NCI-H226 (cell line): Measurements from ENCODE around the gene NFIB.

Source experiments
- DNase-seq: peaks from one replicate; pipeline ENCODE4 v3.0.0-alpha.2; 2015

NFIB gene

DNA sequence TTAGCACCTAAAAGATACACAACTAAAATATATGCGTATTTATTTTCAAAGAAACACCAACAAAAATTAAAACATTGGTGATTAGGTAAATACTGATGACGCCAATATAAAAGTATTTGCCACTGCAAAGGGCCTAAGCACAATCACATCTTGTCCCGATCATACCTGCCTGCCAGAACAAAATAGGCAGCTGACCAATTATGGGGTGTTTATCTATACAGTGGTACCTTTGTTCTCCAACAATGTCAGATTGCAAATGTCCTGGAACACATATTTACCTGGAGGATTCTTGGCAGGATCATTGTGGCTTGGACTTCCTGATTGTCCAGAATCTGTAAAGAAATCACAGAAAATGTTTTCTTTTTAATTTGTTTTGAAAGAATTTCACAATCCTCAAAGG lies 134.5 kb downstream of the NFIB start:
- DNase-seq = no peak

DNA sequence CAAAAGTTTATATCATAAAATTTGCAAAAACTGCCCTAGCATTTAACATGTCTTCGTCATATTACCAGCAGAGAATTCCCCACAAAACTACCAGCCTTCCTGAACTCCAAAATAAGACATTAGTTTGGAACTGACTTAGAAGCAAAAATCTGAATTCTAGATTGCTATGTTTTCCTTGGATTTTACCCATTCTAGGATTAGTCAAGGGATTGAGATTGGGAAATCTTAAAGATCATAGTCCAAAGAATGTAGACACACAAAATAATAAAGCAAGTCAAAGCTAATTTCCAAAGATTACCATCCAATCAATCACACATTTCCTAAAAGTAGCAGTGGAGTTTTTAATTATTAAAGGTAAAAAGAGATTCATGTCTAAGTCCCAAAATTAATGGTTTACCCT lies 138.2 kb downstream of the NFIB start:
- DNase-seq = no peak

DNA sequence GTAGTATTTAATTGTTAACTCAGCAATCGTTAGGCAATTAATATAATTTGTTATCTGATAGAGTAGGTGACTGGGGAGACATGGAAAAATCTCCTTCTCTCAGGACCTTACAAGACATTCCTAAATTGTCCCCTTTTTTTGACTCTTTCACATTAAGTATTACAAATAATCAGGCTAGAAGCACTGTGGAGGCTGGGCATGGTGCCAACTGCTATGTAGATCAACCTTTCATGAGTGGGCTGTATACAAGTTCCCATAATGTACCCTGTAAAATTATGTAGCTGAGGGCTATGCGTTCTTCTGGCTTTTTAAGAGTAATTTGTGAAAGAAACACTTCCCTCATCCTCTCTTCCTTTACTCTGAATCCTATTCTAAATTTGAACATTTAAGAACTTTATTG lies 140.2 kb downstream of the NFIB start:
- DNase-seq = no peak

DNA sequence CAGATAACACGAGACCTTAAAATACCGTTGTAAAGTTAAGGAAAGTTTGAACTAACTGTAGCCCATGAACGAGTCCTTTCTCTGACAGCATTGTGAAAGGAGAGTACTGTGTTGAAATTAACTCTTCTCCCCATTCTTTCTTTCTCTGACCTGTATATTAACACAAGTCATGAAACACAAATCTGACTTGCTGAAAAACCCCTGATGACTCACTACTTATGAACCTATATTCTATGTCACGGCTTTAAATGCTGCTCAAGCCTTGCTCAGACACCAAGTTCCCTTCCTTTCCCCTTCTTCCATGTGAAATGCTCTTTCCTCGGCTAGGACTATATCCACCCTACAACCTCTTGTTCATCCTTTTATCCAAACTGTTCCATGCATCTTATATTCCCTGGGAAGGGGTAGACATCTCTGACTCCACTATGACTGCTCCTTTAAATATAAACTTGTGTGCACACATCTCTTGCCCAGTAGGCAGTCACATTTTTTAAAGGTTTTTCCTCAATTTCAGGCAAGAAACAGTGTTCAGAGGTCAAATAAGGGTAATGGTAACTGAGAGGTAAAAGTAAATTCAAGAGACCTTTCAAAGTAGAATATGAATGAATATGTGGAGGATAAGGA lies 142.9 kb downstream of the NFIB start:
- peak; percentile 61 for DNase-seq

DNA sequence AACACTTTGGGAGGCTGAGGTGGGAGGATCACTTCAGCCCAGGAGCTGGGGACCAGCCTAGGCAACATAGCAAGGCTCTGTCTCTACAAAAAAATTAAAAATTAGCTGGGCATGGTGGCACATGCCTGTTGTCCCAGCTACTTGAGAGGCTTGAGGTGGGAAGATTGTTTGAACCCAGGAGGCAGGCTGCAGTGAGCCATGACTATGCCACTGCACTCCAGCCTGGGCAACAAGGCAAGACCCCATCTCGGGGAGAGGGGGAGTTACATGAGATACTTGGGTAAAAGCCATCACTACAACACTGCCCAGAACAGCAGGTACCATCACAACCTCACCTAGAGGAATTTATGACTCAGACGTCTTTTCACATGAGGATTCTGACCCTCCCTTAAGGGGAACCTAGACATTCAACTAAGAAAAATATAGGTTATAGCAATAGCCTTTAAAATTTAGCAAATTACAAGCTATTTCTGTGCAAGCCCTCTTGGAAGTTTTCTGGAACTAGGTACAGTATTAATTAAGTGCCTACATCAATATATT lies 143.5 kb downstream of the NFIB start:
- peak; percentile 45 for DNase-seq

DNA sequence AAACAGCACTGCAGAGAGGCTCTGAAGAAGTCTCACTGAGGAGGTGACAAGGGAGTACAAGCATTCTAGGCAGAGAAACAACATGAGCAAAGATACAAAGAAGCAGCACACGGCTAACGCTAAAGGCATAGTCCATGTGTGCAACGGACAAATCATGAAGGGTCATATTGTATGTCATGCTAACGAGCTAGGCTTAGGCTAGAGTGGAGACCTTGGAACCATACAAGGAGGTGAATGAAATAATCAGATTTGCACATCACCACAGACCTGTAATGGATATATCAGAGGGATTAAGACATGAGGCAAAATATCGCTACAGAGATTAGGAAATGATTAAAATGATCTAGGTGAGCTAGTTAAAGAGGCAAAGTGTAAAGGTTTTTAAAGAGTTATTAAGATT lies 145.6 kb downstream of the NFIB start:
- DNase-seq = no peak

DNA sequence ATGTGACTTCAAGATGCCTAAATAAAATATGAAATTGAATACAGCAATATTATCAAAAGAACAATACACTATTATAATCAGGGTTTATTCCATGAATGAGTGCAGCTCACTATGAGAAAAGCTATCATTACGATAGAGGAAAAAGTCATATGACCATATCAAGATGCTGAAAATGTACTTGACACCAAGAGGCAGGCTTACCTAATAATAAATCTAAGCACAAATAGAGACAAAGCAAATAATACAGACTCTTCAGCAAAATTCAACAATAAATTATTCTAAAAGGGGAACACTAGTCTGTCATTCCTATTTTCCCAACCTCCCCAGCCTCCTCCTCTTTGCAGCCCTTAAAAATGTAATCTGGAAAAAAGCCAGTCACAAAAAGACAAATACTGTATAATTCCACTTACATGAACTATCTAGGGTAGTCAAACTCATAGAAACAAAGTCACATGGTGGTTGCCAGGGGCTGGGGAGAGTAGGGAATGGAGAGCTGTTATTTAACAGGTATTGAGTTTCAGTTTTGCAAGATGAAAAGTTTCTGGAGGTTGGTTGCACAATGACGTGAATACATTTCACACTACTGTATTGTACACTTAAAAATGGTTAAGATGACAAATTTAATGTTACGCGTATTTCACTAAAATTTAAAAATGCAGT lies 148.4 kb downstream of the NFIB start:
- no peak for DNase-seq

DNA sequence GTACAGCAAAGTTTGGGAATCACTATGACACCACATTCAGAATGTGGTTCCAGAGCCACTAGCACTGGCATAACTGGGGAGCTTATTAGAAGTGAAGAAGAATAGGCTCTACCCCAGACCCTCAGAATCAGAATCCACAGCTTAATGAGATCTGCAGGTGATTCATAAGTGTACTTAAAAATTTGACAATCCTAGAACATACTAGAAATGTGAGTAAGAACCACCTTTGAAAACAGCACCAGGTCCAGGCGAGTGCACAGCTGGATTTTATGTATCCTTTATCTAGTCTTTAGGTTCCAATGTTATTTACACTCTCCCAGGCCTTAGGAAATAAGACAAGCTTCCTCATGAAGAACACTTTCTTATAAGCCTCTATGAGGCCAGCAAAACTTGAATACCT lies 149.0 kb downstream of the NFIB start:
- no peak for DNase-seq

DNA sequence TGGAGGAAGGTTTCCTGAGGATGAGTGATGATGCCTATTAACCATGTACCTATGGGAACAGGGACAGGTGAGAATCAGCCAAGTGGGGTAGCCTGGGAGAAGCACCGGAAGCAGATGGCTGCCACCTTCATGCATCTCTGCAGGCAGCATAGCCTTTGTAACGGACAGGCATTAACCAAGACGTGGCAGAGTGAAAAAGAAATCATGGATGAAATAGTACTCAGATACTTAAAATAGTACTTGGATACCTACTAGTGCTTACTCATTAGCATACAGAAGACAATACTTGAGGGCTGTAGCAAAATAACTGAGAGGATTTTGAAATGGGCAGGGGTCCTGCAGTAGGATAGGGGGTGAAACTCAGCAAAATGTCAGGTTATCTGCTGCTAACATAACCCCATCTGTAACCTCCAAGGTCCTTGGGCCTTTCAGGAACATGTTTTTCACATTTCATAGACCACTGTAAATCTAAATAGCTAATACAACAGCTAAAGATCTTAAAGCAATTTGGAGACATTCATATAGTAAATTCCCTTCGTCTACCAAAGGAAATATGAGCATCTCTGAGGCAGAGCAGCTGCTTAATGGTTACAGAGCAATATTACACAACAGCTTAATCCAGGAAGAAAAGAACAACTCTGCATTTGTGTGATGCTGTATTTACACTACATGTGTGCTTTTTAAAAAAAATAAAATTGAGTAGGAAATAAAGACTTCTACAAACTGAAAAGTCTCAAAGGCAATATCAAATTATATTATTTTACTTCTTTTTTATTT lies 154.3 kb downstream of the NFIB start:
- DNase-seq = no peak

DNA sequence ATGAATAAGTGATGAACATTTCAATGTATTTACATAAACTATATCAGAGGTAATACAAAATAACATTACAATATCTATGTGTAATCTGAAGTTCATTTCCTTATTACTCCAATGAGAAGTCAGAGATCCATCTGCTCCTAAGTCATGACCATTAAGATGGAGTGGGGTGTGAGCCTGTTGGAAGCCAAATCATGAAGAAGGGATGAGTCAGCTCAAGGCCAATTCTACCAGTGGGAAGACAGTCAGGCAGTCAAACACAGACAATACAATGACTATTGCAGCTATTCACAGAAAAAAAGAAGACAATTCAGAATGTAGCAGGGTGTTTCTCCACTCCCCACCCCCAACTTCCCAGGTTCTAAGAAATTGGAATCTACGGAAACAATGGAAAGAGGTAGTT lies 155.0 kb downstream of the NFIB start:
- DNase-seq = peak; percentile 53

DNA sequence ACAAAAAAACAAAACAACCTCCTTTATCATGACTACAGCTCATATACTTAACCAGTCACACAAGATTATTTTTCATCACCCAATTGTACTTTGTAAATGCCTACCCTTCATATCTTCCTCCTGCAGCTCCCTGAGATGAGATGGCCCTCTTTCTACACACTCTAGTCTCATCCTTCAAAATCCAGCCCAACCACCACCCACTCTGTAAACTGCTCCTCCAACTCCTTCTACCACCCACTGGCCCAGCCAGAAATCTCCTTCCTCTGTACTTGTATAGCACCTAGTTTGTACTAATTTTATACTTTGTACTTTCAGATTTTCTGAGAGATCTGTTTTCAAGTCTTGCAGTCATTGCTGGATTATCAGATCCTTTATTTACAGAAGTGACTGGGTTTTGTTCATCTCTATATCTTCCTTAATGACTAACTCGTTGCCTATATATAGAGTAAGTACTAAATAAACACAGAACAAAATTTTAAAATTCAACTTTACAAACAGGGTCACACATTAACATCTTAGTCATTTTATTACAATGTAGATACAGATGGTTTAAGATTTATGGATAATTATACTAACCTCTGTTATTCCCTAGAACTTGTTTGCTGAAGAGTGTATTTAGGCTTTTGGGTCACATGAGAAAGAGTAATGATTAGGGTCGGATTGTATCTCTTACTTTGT lies 155.7 kb downstream of the NFIB start:
- DNase-seq = no peak

DNA sequence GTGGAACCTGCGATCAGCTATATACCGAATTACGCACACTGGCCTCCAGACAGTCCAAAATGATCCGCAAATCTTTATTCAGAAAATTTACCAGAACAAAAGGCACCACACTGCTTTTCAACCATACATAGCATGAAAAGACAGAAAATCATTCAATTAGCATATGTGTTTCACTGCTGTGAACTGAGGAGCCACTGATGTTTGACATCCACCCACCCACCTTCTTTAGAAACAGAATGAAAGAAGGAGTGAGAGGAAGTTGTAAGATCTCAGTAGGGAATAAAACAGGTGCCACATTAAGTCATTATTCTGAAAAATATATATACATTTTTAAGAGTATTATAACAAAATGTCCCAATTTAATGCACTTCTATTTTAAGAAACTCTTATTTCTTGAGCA lies 156.8 kb downstream of the NFIB start:
- DNase-seq = no peak

DNA sequence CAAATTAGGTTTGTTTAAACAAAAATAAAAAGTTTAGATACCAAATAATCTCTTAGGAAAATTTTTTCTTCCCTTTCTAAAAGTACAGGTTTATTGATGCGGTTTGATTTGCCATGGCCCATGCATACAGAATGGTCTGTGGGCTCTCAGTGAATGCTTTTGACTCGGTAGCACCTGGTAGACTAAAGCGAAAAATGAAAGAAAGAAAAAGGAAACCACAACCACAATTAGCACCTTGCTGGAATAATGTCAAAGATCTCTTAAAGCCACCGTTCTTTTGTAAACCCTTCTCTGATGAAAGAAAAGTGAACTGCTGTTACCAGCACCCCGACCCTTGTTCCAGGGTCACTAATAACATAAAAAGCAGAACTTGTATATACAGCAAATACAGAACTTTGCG lies 157.9 kb downstream of the NFIB start:
- DNase-seq = no peak

DNA sequence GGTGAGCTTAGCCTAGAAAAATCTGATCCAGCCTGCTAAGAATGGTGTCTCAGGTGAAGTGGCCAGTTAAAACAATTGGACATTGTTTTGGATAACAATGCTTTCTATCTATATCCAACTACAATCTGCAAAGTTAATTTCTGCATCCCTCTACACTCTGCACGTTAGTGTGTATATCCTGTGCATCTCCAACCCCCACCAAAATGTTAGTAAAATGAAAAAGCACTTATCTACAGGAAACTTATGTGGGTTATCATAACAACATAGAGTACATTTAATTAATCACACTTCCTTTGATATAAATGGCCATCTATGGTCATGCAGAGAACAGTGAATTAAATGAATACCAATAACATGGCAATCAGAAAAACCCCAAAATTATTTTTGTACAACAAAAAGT lies 158.7 kb downstream of the NFIB start:
- DNase-seq = no peak

DNA sequence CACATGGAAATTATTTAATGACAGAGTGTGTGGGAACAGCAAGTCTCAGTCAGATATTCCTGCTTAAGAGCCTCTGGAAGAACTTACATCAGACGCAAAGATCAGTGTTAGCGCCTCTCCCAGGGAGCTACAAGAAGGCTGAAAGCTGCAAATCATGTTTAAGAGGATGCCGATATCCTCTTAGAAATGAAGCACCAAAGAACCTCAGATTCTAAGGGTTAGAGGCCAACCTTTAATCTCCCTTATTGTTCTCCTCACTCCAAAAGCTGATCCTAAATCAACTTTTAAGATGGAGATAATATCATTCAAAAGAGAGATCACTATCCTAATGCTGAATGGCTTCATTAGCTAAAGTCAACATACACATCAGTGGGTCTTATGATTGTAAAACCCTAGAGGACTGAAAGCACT lies 160.6 kb downstream of the NFIB start:
- DNase-seq = no peak

DNA sequence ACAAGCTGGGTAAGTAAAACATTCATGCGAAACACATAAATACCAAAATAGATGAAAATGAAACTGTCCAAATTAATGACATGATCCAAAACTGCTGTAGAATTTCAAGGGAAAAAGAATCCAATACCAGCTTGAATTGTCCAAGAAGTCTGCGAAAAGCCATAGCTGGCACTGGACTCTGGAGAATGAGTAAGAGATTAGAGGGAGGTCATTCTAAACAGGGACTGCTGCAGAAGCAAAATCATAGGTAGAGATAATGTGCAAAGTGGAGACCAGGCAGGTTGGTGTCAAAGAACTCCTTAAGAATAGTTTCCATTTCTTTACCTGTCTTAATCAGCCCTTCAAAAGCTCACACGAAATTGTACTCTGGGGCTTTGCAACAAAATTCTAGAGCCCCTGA lies 162.5 kb downstream of the NFIB start:
- DNase-seq = no peak

DNA sequence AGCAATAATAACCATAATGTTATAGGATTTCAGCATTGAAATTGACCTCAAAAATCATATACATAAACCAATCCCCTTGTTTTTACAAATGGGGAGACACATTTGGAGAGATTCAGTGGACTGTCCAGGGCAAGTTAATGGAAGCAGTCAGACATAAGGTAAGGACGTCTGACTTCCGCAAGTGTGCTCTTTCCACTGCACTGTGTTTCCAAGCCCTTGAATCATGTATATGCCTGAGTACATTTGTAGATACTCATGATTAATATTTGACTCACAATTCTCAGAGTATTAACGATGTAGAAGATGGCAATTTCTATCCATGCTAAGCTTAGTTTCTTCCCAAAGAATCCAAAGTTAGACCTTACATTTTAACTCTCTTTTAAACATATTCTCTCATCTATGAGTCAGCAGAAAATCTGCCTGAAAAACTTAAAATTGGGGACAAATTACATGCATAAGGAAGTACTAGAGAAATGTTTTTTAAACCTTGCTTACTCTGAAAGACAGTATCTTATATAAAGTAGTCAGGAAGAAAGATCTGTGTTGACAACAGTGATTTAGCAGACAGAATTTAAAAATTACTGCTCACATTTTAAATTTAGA lies 165.3 kb downstream of the NFIB start:
- DNase-seq = no peak

DNA sequence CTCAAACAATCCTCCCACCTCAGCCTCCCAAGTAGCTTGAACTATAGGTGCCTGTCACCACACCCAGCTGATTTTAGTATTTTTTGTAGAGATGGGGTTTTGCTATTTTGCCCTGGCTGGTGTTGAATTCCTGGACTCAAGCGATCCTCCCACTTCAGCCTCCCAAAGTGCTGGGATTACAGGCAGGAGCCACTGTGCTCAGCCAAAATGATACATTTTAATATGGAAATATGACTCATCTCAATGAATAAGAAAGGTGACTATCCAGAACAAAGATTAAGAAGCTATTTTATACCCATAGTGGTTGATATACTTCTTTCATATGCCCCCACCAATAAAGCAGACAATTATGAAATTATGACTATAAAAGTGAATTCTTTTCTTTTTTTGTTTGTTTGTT lies 166.2 kb downstream of the NFIB start:
- DNase-seq = peak; percentile 17

DNA sequence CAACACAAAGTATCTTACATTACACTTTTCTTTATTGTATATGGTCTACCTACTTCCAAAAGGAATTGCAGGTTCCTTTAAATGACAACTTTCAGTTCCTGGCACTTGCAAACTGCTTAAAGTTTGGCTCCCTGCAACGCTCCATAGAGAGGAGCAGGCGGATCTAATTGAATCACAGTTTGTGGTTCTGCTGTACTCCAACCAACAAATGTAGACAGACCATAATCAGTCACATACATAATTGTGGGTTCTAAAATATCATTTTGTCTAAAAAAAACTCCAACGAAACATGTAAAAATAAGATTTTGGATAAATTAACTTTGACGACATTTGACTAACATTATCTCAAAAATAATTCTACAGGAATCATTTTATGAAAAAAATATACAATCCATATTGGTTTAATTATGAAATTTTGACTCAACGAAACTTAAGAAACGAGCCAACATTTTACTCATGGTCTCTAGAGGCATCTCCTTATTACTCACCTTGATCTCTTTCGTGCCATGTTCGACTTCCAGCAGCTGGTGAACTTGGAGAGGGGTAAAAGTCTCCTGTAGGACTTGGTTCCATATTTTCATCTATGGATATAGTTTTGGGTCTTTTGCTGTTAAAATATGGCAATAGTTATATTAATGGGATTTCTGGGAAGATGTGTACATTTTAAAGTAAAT lies 167.6 kb downstream of the NFIB start:
- no peak for DNase-seq

DNA sequence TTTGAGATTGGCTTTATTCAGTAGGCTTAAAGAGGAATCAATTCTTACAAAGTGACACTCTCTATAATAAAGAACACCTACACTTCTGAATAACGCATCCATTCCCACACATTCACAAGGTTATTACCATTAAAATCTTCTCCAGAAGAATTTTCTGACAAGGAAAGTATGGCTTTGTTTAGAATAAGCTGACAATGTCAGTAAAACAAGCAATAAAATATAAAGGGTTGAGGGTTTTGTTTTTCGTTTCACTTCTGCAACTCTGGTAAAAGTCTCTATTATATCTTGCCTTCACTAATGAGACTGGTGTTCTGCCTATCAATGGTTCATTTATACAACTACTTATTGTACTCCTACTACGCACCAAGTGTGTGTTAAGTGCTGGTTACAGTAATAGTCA lies 169.7 kb downstream of the NFIB start:
- DNase-seq = no peak

DNA sequence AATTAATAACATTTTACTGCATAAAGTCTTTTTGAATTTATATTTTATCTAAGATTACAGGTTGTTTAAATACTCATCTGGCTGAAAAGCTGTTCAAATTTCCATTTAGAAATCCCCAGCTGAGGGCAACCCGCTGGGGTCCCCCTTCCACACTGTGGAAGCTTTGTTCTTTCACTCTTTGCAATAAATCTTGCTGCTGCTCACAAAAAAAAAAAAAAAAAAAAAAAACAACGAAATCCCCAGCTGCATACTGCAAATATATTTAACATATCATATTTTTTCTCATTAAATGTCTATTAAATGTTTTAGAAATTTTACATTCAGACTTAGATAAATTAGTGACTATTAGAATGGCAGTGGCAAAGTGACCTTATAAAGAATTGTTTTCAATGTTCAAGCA lies 172.2 kb downstream of the NFIB start:
- DNase-seq = no peak

DNA sequence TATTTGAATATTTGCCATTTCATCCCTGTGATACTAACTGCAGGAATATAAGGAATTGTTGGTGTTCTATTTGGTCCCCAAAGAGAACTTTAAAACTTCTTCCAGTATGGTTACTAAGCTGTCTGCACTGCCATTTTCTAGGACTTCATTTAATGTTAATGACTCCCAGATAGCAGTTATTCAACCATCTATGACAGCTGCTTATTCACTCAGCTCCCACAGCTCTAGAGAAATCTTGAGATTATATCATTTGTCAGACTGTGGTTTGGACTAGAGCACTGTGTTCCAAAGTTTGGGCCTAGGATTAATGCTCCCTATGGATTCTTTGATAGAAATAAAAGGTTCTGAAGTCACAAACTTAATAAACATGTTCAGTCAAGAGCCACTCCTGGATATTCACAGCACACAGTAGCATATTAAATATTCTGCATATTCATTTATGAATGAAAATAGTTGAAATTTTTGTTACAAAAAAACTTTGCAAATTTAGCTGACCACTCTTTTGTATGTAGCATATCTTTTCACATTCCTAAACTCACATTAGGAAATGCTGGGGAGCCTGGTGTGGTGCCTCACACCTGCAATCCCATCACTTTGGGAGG lies 173.7 kb downstream of the NFIB start:
- DNase-seq = no peak
